ENCODE data around the gene CACNG4.

GRCh38 chr17:66949501-66949900 lies 15.0 kb upstream of the CACNG4 start:
- TF ChIP-seq POLR2A (IDR thresholded peaks at IDR 0.05) (no peak), CTCF (IDR thresholded peaks at IDR 0.05 in 8 of 11, conservative IDR thresholded peaks at IDR 0.05 in 3 of 11) (no peak)

Measured in spleen (tissue), 7 donors.